Measurements from ENCODE around the gene GJA1. TPM values are rescaled to one million over a fixed set of nuclear protein-coding genes. Genes with fewer than 3 reads are reported as not detected.
"Not testable (repeated sequence)": the region's sequence is repeated elsewhere in the genome, so short reads cannot be mapped to it uniquely, and the experiment has no call there.

GJA1 gene
- total RNA-seq, 1 experiment from 2014 or later, result 528 TPM

DNA sequence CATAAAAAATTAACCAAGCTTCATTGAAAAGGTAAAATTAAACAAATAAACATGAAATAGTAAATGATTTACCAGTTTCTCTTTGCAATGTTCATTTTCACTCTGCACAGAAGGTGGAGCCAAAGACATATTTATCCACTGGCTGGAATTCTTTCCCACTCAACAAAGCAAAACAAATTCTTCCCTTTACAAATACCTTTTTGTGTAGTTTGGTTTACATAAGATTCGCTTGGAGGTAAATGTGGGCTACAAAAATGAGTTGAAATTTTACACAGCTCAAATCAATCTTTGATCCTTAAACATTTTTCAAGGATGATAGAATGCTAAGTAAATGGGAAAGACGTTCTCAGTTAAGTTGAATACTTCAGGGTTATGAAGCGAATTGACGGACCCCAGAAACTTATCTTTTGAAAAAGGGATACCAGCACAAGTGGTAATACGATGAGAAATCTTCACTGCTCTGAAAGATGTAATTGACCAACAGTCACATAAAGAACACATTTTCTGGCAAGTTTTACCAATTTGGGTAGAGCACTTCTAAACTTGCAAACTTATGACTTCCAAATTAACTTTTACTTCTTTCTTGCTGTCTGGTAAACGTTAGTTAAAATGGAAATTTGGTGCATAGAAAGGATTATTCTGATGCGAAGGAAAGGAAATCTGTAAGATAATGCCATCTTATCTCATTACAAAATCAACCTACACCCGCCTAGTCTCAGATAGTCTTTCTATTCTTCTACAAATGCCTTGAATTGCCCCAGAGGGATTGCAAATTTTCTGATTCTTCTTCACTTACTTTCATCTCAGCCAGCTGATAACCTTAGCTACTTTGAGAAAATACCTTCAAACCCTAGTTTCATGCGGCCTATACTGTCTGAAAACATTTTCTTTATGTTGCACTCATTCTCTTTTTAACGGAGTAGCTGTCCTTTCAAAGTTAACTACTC, 4.7 kb upstream of the GJA1 start:
- Histone ChIP-seq H3K56ac (ENCODE audit: insufficient read length, low read depth, low read length) (no peak overlapping the region), H4K91ac (ENCODE audit: insufficient read length, low read depth, low read length) (no peak overlapping the region), H3K27me3 (ENCODE audit: insufficient read depth, low read length) (no peaks in the 10 kb centered on the region), H3K4me1 (ENCODE audit: insufficient read depth, low read length) (no peaks in the 10 kb centered on the region), H2BK12ac (ENCODE audit: insufficient read length, low read depth, low read length) (no peak overlapping the region), H3K27ac (ENCODE audit: insufficient read length, low read depth, low read length) (peak overlapping the region; percentile 86), H3K9ac (ENCODE audit: extremely low read depth, insufficient read length, low read length) (no peak overlapping the region), H3K18ac (ENCODE audit: insufficient read length, low read depth, low read length) (no peak overlapping the region), H4K20me1 (ENCODE audit: control insufficient read depth, insufficient read depth, insufficient read length) (no peaks in the 10 kb centered on the region), H2BK20ac (ENCODE audit: low read depth, low read length, poor library complexity, severe bottlenecking) (no peak overlapping the region), H2BK120ac (ENCODE audit: low read depth, low read length, poor library complexity, severe bottlenecking) (no peak overlapping the region), H3K9me3 (ENCODE audit: control insufficient read depth, low read depth, low read length) (no peaks in the 10 kb centered on the region), H2AFZ (ENCODE audit: low read length) (no peak overlapping the region), H3K4me2 (ENCODE audit: insufficient read depth, insufficient read length, low read length) (peak overlapping the region; percentile 23), H2AK5ac (ENCODE audit: insufficient read length, low read length) (no peak overlapping the region), H4K5ac (ENCODE audit: insufficient read length, low read depth, low read length) (no peak overlapping the region), H3K23ac (ENCODE audit: insufficient read length, low read depth, low read length) (no peak overlapping the region), H4K8ac (replicated peaks; ENCODE audit: insufficient read length, low read depth, low read length) (no peak overlapping the region), H2BK15ac (ENCODE audit: low read depth, low read length) (no peak overlapping the region), H3T11ph (ENCODE audit: low read length) (no peak overlapping the region), H3K79me1 (ENCODE audit: insufficient read depth, low read depth, low read length, poor library complexity, severe bottlenecking) (no peaks in the 10 kb centered on the region), H3K14ac (ENCODE audit: insufficient read depth, low read length) (no peak overlapping the region), H2BK5ac (ENCODE audit: insufficient read length, low read length) (no peak overlapping the region), H3K79me2 (ENCODE audit: insufficient read depth, low read length) (no peaks in the 10 kb centered on the region), H3K4ac (ENCODE audit: low read depth, low read length) (no peak overlapping the region), H3K23me2 (ENCODE audit: insufficient read length, low read depth, low read length, poor library complexity, severe bottlenecking) (no peaks in the 10 kb centered on the region)
- Mint-ChIP-seq H3K4me1 (peaks cover 42% of the 10 kb centered on the region in 2 experiments), H3K27me3 (ENCODE audit: low read depth) (no peaks in the 10 kb centered on the region), H3K27ac (peak overlapping the region; percentile 66 to 95 (median 91)), H3K4me3 (peak overlapping the region; percentile 36 to 69), H3K9me3 (no peaks in the 10 kb centered on the region), H3K36me3 (ENCODE audit: insufficient read depth in 1 of 3, low read depth in 3 of 3) (peaks cover 0 to 4% (median 3%) of the 10 kb centered on the region in 3 experiments; a peak in 1 of 7 replicates)
- no peak for DNase-seq
- no CpG with 5 or more reads among the region's 10 CpGs for WGBS (ENCODE audit: extremely low coverage, insufficient read length, low lambda C conversion rate)
- TF ChIP-seq, protein P1, sequence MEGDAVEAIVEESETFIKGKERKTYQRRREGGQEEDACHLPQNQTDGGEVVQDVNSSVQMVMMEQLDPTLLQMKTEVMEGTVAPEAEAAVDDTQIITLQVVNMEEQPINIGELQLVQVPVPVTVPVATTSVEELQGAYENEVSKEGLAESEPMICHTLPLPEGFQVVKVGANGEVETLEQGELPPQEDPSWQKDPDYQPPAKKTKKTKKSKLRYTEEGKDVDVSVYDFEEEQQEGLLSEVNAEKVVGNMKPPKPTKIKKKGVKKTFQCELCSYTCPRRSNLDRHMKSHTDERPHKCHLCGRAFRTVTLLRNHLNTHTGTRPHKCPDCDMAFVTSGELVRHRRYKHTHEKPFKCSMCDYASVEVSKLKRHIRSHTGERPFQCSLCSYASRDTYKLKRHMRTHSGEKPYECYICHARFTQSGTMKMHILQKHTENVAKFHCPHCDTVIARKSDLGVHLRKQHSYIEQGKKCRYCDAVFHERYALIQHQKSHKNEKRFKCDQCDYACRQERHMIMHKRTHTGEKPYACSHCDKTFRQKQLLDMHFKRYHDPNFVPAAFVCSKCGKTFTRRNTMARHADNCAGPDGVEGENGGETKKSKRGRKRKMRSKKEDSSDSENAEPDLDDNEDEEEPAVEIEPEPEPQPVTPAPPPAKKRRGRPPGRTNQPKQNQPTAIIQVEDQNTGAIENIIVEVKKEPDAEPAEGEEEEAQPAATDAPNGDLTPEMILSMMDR (conservative IDR thresholded peaks at IDR 0.05), result peak; percentile 83

DNA sequence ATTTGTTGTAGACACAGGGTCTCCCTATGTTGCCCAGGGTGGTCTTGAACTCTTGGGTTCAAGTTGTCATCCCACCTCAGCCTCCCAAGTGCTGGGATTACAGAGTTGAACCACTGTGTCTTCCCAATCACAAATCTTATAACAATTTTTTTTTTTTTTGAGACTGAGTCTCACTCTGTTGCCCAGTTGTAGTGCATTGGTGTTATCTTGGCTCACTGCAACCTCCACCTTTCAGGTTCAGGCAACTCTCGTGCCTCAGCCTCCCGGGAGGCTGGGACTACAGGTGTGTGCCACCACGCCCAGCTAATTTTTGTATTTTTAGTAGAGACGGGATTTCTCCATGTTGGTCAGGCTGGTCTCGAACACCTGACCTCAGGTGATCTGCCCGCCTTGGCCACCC, 3.7 kb upstream of the GJA1 start:
- H3K9me3 Mint-ChIP-seq; H3K4me2 ChIP-seq (ENCODE audit: insufficient read depth, insufficient read length, low read length); H2BK20ac ChIP-seq (ENCODE audit: low read depth, low read length, poor library complexity, severe bottlenecking); H2AFZ ChIP-seq (ENCODE audit: low read length); H4K20me1 ChIP-seq (ENCODE audit: control insufficient read depth, insufficient read depth, insufficient read length); H3K23me2 ChIP-seq (ENCODE audit: insufficient read length, low read depth, low read length, poor library complexity, severe bottlenecking); H3T11ph ChIP-seq (ENCODE audit: low read length); H2BK15ac ChIP-seq (ENCODE audit: low read depth, low read length); H3K79me1 ChIP-seq (ENCODE audit: insufficient read depth, low read depth, low read length, poor library complexity, severe bottlenecking); H2BK5ac ChIP-seq (ENCODE audit: insufficient read length, low read length); H4K91ac ChIP-seq (ENCODE audit: insufficient read length, low read depth, low read length); H2BK12ac ChIP-seq (ENCODE audit: insufficient read length, low read depth, low read length); H4K5ac ChIP-seq (ENCODE audit: insufficient read length, low read depth, low read length); H3K23ac ChIP-seq (ENCODE audit: insufficient read length, low read depth, low read length); H3K9ac ChIP-seq (ENCODE audit: extremely low read depth, insufficient read length, low read length); H3K4ac ChIP-seq (ENCODE audit: low read depth, low read length); H3K4me1 ChIP-seq (ENCODE audit: insufficient read depth, low read length); H3K27me3 Mint-ChIP-seq (ENCODE audit: low read depth); H2BK120ac ChIP-seq (ENCODE audit: low read depth, low read length, poor library complexity, severe bottlenecking); H3K14ac ChIP-seq (ENCODE audit: insufficient read depth, low read length); H2AK5ac ChIP-seq (ENCODE audit: insufficient read length, low read length); DNase-seq; H3K56ac ChIP-seq (ENCODE audit: insufficient read length, low read depth, low read length); H3K9me3 ChIP-seq (ENCODE audit: control insufficient read depth, low read depth, low read length); H3K27me3 ChIP-seq (ENCODE audit: insufficient read depth, low read length); H3K79me2 ChIP-seq (ENCODE audit: insufficient read depth, low read length); H4K8ac ChIP-seq (replicated peaks; ENCODE audit: insufficient read length, low read depth, low read length); H3K18ac ChIP-seq (ENCODE audit: insufficient read length, low read depth, low read length): not testable (repeated sequence)
- H3K27ac ChIP-seq (ENCODE audit: insufficient read length, low read depth, low read length), result peak overlapping the region; percentile 86
- Mint-ChIP-seq H3K27ac (peak overlapping the region; percentile 31 to 95 (median 91); a peak in 6 of 7 replicates), H3K4me1 (peaks cover 42% of the 10 kb centered on the region in 2 experiments), H3K4me3 (peak overlapping the region in 1 of 2 experiments; percentile 69; a peak in 1 of 5 replicates), H3K36me3 (ENCODE audit: insufficient read depth in 1 of 3, low read depth in 3 of 3) (peaks cover 6 to 10% (median 8%) of the 10 kb centered on the region in 3 experiments; a peak in 6 of 7 replicates)
- no CpG with 5 or more reads among the region's 6 CpGs for WGBS (ENCODE audit: extremely low coverage, insufficient read length, low lambda C conversion rate)

All from H9 (cell line).